ENCODE measurements around the gene PPP2R2C.

DNA sequence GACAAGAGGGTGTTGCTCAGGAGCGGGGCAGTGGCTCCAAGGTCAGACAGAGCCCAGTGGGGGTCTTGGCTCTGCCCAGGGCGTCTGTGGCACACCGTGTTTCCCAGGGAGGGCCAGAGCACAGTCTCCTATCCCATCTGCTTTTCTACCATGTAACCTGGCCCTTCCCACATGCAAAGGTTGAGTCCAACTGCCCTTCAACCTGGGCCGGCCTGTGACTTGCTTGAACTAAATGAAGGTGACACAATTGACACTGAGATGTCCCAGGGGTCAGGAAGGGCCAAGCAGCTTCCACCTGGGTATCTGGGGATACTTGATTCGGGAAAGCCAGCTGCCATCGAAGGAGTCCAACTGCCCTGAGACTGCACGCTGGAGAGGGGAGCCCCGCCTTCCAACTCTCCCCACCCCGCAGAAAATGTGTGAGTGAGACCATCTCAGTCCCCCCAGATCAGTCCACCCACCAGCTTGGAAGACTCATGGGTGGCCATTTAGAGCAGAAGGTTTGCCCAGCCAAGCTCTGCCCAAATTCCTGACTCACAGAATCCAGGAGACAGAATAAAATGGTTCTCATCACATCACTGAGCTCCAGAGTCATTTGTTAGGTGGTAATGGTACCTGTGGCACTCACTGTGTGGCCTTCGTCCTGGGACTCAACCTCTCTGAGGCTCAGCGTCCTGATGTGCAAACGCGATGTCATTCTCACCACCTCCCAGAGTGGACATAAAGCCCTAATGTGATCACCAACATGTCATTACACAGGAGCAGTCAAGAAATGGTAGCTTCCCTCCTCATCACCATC is 18.1 kb downstream of the PPP2R2C start:
- TF ChIP-seq CTCF (IDR thresholded peaks at IDR 0.05) (no peak), POLR2AphosphoS5 (IDR thresholded peaks at IDR 0.05; ENCODE audit: low read depth, low read length) (no peak), REST (IDR thresholded peaks at IDR 0.05; ENCODE audit: insufficient read depth in 1 of 2, low read depth in 2 of 2, low read length in 1 of 2) (no peak), SIN3A (IDR thresholded peaks at IDR 0.05; ENCODE audit: borderline replicate concordance, insufficient read depth, low read depth, low read length) (no peak)
